GM10266 (cell line): ENCODE data around the gene FILIP1L.

Experiments
- DNase-seq: peaks from one replicate; pipeline ENCODE4 v3.0.0; 2012; ENCODE audit errors: extremely low spot score
- TF ChIP-seq, protein P1 (sequence below): IDR thresholded peaks from 2 replicates; pipeline ENCODE4 v1.5.1; 2012; ENCODE audit warnings: mild to moderate bottlenecking, low read depth; ENCODE audit not compliant: control insufficient read depth, insufficient read depth; ENCODE audit errors: missing control alignments

The FILIP1L gene

GRCh38 chr3:100141586-100141985 is 27.3 kb upstream of the FILIP1L start:
- no peak for DNase-seq
- TF ChIP-seq, protein P1, sequence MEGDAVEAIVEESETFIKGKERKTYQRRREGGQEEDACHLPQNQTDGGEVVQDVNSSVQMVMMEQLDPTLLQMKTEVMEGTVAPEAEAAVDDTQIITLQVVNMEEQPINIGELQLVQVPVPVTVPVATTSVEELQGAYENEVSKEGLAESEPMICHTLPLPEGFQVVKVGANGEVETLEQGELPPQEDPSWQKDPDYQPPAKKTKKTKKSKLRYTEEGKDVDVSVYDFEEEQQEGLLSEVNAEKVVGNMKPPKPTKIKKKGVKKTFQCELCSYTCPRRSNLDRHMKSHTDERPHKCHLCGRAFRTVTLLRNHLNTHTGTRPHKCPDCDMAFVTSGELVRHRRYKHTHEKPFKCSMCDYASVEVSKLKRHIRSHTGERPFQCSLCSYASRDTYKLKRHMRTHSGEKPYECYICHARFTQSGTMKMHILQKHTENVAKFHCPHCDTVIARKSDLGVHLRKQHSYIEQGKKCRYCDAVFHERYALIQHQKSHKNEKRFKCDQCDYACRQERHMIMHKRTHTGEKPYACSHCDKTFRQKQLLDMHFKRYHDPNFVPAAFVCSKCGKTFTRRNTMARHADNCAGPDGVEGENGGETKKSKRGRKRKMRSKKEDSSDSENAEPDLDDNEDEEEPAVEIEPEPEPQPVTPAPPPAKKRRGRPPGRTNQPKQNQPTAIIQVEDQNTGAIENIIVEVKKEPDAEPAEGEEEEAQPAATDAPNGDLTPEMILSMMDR = no peak

DNA sequence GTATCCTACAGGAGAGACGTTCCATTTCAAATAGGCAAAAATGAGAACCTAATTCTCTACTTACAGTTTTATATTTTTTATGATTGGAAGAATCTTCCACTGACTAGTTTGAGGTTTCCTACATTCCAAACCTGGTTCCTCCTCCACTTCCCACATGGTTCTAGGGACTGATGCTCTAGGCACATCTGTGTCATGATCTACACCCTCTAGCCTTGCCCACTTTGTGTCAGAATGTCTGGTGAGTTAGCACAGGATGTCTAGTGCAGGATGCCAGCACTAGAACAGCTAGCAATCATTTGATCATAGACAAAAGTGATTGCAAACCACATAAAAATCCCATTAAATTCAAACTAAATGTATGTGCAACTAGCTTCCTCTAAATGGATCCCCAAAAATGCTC is 26.7 kb upstream of the FILIP1L start:
- DNase-seq = no peak
- TF ChIP-seq, protein P1 = no peak

- no peak for DNase-seq
- TF ChIP-seq, protein P1 = no peak
Measured at GRCh38 chr3:100136921-100137320, 22.6 kb upstream of the FILIP1L start.

DNA sequence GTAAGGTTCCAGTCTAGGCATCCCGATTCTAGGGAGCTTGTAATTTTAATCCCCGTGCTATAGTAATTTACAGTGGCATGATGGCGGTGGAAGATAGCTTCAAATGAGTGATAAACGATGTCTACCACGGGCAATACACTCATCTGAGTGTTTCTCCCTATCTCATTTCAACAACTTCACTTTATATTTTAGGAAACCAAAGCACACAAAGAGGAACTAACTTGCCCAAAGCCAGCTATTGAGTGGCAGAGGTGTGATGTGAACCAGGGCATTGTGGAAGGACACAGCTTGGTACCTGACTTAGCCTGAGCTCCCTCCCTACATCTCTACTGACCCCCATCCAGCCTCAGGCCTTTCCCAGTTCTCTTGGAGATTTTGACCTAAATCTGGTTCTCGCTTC is 16.9 kb upstream of the FILIP1L start:
- TF ChIP-seq, protein P1 = no peak
- no peak for DNase-seq

GRCh38 chr3:100129941-100130340 is 15.6 kb upstream of the FILIP1L start:
- TF ChIP-seq, protein P1 = no peak
- DNase-seq = no peak

GRCh38 chr3:100128565-100128964 is 14.3 kb upstream of the FILIP1L start:
- TF ChIP-seq, protein P1 = no peak
- no peak for DNase-seq

DNA sequence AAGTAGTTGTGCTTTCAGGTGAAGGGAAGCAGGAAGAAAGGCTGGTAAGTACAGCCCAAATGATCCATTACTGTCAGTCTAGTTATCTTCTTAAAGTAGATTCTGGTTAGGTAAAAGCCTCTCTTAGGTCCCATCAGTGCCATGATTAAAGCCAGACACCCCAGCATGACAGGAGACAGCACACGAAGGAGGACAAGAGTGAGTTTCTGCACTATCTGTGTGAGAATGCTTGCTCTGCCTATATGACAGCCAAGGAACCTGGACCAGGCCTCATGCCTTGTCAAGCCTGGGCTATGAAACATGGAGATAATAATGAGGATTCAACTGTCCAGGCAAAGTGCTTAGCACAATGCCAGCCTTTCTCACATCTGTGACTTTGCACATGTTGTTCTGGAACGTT is 13.5 kb upstream of the FILIP1L start:
- DNase-seq = no peak
- TF ChIP-seq, protein P1 = no peak
